HL-60/S4 treated with retinoic acid at 250 ng/mL for 4 days and 3 days (cell line): ENCODE data around the gene PSTK.

Experiments
- in situ Hi-C: fragments of 300-500 bp; cut with MboI; formaldehyde crosslinking; loops from 2 replicates; pipeline ENCODE4 v1.7.0; 2022; ENCODE audit warnings: low sequenced_read_pairs

The PSTK gene

DNA sequence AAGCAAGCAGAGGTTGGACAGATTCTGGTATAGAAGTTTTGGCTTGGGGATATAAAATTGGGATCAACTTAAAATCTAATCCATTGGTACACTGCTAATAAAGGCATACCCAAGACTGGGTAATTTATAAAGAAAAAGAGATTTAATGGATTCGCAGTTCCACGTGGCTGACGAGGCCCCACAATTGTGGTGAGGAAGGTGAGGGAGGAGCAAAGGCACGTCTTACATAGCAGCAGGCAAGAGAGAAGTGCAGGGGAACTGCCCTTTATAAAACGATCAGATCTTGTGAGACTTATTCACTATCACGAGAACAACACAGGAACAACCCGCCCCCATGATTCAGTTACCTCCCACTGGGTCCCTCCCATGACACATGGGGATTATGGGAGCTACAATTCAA is 38.3 kb downstream of the PSTK start:
- in situ Hi-C loops: no loop called here

DNA sequence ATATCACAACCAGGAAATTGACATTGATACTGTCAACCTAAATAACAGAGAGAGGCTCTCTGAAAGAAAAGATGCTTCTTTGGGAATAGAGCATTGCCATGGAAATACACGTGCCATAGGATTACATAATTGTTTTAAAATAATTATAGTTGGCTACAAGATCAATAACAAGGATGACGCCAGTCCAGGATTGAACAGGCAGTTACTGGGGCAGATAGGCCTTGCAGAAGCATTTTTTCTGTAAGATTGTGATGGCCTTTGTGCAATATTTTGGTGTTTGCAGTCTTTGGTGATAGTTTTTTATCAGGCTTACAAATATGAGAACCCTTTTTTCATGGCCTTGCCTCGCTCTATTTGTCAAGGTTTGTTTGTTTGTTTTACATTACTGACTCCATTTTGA is 39.1 kb downstream of the PSTK start:
- in situ Hi-C loops: no loop called here

DNA sequence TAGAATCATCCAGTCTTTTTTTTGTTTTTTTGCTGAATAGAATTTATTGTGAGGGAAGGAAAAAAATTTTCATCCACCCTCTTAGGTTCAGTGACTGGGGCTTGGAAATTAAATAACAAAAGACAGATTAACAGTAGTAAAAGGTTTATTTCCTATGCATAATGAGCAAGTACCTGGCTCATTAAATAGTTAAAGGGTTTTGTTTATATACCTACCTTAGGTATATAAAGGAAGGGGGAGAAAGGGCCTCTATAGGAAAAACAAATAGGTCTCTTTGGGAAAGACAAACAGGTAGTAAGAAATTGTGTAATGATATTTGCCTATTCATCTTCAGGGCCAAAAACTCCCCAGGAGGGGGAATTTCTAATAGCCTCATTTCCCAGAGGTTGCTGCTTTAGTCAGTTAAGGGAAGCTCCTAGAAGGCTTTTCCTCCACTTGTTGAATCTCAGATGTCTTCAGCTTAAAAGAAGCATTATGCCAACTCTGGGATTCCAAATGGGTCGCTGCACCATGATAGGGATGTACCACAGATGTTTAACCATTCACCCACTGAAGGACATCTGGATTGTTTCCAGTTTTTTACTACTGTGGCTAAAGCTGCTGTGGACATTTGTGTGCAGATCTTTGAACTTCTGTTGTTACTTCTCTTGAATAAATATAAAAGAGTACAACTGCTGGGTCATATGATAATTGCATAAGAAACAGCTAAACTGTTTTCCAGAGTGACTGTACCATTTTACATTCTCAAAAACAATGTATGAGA is 39.9 kb downstream of the PSTK start:
- in situ Hi-C loops: no loop called here

DNA sequence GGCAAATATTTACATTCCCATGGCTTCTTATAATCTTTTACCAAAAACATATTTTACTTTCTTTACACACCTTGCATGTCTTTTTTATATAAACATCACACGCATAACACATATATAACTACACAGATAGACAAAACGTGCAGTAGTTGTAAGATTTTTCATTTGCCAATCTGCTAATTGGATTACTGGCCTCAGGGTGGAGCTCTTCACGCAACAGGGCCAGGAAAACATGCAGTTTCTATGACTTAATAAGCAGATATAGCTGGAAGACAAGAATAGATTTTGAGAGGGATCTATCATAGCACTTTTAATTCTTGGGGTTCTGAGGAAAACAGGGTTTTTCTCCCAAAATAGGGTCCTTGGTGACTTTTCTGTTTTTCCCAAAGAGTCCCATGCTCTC is 41.3 kb downstream of the PSTK start:
- in situ Hi-C loops: no loop called here

DNA sequence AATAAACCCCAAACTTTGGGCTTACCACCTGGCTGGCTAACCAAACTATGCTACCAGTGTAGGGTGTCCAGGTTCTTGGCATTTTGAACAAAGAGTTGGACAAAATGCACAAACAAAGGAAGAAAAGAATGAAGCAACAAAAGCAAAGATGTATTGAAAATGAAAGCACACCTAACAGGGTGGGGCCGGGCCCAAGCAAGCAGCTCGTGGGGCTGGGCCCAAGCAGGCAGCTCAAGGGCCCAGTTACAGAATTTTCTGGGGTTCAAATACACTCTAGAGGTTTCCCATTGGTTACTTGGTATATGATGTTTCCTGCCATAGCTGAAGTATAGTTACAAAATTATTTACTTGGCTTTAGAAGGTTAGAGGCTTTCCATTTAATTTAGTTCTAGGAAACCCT is 44.3 kb downstream of the PSTK start:
- in situ Hi-C loops: no loop called here

DNA sequence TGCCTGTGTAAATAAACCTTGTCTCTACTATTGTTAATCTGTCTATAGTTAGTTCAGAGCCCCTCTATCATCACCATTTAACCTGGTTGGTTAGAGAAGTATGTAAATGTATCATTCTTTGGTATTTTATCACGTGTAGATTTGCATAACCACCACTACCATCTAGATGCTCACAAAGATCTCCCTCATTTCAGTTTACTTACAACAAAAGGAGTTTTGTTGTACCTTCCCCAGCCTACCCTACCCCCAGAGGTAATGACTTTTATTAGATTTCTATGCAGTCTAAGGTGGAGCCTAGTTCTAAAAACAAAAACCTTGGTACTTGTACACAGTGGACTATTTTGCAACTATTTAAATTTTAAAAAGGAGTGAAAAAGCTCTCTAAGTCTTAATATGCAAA is 46.1 kb downstream of the PSTK start:
- in situ Hi-C loops: loop anchor here (25.0 kb wide), 1 partner anchor 536 kb away; no protein-coding TSS in a partner anchor

DNA sequence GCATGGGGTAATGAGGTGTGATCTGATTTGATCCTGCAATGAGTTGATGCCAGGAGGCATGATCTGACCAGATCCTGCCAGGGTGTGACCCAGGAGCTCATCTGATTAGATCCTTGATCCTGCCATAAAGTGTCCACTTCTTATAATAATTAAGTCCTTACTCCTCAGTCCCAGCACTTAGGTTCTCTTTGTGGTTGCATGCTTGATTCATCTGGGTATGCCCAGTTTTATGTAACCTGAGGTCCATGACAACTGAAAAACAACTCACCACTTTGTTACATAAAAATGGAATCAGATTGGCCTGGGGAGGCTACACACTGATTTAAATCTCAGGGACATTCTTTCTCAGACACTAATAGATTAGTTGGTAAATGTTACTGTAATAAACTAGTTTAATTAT is 47.7 kb downstream of the PSTK start:
- in situ Hi-C loops: loop anchor here (25.0 kb wide), 1 partner anchor 534 kb away; no protein-coding TSS in a partner anchor

DNA sequence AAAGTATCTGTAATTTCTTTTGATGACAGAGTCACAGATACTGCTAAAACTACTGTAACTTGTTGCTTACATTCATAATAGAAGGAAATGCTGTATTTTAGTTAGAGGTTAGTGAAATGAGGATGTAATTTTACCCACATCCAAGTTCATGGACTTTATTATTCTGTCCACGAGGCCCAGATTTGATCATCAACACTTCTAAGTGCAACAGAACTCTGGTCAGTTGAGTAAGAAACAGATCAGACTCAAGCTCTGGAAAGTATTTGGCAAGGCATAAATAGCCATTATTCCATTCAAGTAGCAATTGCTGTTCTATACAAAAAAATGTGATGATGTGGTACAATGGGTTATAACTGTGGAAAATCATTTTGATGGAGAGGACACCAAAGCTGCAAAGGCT is 50.9 kb downstream of the PSTK start:
- in situ Hi-C loops: loop anchor here (25.0 kb wide), 1 partner anchor 531 kb away; no protein-coding TSS in a partner anchor

DNA sequence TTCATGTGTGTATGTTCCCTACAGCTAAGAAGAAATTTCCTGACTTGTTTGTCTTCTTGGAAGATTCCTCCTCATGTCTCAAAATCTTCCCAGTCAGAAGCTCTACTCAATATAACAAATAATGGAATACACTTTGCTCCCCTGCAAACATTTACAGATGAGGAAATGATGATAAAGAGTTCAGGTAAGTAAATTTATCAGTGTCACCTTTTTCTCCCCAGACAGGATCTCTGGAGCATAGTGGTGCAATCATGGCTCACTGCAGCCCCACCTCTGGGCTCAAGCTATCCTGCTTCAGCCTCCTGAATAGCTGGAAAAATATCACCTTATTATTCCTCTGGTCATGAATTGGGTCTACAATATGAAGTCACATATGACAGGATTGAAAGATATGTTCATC is 54.1 kb downstream of the PSTK start:
- in situ Hi-C loops: loop anchor here (25.0 kb wide), 1 partner anchor 528 kb away; no protein-coding TSS in a partner anchor

DNA sequence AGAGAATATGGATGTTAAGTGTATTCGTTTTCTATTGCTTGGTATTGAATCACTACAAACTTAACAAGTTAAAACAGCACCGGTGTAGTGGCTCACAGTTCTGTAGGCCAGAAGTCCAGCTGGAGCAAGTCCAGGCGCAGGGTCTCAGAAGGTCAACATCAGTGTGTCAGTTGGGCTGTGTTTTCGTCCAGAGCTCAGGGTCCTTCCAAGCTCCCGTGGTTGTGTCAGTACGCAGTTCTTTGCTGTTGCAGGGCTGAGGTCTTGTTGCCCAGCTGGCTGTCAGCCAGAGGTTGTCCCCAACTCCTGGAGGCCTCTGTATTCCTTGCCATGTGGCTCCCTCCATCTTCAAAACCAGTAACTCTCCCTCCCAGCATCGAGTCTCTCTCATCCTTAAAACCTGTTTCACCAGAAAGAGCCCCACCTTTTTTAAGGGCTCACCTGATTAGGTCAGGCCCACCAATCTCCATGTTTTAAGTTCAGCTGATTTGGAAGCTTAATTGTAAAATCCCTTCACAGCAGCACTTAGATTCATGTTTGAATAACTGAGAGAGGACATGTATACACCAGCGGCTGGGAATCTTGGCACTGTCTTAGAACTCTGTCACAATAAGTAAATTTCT is 55.4 kb downstream of the PSTK start:
- in situ Hi-C loops: loop anchor here (25.0 kb wide), 1 partner anchor 527 kb away; no protein-coding TSS in a partner anchor

DNA sequence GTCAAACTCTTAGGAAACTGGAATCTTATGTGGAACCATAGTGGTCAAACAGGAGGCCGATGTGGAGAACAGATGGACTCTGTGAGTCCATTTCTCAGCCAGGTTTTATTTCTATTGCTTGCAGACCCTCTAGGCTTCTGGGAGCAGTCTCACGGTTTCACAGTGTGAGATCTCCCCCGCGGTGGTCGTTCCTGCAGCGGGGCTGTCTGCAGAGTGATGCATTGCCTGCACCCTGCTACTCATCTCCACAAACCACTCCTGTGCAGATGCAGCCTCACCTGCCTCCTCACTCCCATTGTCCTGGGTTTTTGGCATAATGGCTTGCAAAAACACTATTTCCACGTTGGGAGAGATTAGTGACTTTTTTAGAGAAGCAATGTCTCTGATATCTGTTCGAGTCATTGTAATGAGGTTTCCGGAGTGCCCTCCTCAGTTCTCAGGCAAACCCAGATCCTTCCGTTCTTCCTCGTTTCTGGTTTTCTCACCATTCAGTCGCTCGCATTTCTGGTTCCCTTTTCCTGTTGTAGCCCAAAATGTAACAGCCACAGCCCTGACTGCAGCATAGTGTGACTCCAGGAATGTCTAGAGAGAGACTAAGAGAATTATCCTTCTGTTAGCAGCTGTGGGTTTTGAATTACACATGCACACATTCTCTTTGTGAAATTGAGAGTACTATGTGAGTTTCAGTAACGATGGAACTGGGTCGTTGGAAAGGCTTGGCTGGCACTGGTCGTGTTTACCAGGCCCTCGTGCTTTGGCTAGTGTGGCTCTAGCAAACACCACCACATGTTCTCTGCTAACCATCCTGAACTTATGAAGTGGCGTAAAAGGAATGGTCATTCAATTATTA is 58.8 kb downstream of the PSTK start:
- in situ Hi-C loops: loop anchor here (25.0 kb wide), 1 partner anchor 523 kb away; no protein-coding TSS in a partner anchor

DNA sequence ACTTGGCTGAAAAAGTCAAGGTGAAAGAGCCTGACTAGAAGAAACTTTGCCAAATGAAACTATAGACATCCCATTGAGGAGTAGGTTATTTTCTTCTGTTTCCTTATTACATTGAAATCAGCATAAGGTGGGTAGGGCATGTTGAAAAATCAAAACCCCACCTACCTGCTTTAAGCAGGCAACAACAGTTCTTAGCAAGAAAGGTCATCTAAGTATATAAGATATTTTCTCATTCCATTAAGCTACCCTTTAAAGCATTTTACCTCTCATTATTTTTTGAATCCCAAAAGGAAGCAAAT is 59.4 kb downstream of the PSTK start:
- in situ Hi-C loops: loop anchor here (25.0 kb wide), 1 partner anchor 523 kb away; no protein-coding TSS in a partner anchor
